ENCODE measurements around the gene TMEM255B.

DNA sequence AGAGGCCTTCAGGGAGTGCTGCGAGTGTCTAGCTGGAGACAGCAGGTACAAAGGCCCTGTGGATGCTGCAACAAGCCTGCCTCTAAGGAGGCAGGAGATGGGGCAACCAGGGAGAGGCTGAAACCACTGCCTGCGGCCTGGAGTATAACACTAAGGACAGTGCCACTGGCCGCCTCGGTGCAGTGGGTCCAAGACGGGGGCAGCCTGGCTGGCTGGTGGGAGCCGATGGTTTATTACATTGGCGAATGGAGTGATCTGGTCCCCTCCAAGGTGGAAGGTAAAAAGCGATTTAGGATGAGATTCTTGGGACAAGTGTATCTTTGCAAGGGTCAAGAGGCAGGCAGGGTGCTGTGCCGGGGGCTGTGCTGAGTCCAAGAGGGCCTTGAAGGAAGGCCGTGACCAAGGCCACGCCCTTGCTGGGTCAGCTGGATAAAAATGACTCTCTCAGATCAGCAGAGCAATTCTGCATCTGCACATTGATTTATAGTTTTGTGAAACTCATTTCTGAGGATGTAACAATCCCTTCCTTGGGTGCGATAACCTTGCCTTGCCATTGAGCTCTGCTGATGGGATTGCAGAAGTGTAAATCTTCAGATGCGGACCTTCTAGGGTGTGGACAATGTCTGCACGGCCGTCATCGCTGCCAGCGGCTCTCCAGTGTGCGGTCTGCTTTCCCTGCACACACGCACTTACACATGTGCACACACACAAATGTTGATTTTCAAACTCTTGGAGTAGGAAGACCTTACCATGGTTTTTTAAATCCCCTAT is 6.0 kb downstream of the TMEM255B start:
- TF ChIP-seq FOSL1 (IDR thresholded peaks at IDR 0.05; ENCODE audit: low read depth), result no peak
- no peak for TF ChIP-seq EZH2 (IDR thresholded peaks at IDR 0.05)
- TF ChIP-seq EZH2phosphoT487 (IDR thresholded peaks at IDR 0.05; ENCODE audit: borderline replicate concordance), result no peak
- TF ChIP-seq CTCF (IDR thresholded peaks at IDR 0.05 in 2 of 3, conservative IDR thresholded peaks at IDR 0.05 in 1 of 3; ENCODE audit: borderline replicate concordance in 1 of 3, insufficient read depth in 1 of 3, low read depth in 2 of 3, low read length in 2 of 3), result no peak
- no peak for TF ChIP-seq POLR2A (IDR thresholded peaks at IDR 0.05; ENCODE audit: borderline replicate concordance, extremely low read depth, insufficient read depth, insufficient read length)
- TF ChIP-seq, protein P1, sequence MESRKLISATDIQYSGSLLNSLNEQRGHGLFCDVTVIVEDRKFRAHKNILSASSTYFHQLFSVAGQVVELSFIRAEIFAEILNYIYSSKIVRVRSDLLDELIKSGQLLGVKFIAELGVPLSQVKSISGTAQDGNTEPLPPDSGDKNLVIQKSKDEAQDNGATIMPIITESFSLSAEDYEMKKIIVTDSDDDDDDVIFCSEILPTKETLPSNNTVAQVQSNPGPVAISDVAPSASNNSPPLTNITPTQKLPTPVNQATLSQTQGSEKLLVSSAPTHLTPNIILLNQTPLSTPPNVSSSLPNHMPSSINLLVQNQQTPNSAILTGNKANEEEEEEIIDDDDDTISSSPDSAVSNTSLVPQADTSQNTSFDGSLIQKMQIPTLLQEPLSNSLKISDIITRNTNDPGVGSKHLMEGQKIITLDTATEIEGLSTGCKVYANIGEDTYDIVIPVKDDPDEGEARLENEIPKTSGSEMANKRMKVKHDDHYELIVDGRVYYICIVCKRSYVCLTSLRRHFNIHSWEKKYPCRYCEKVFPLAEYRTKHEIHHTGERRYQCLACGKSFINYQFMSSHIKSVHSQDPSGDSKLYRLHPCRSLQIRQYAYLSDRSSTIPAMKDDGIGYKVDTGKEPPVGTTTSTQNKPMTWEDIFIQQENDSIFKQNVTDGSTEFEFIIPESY (IDR thresholded peaks at IDR 0.05; ENCODE audit: extremely low read depth, insufficient replicate concordance, low read length), result no peak
- no peak for TF ChIP-seq TCF7L2 (IDR thresholded peaks at IDR 0.05; ENCODE audit: borderline replicate concordance, extremely low read depth, insufficient read depth, insufficient read length)
- TF ChIP-seq, protein P2, sequence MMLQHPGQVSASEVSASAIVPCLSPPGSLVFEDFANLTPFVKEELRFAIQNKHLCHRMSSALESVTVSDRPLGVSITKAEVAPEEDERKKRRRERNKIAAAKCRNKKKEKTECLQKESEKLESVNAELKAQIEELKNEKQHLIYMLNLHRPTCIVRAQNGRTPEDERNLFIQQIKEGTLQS (IDR thresholded peaks at IDR 0.05), result no peak
- TF ChIP-seq POLR2AphosphoS5 (IDR thresholded peaks at IDR 0.05; ENCODE audit: low read depth, low read length), result no peak
- TF ChIP-seq, protein P3, sequence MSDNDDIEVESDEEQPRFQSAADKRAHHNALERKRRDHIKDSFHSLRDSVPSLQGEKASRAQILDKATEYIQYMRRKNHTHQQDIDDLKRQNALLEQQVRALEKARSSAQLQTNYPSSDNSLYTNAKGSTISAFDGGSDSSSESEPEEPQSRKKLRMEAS (IDR thresholded peaks at IDR 0.05), result no peak
- no peak for TF ChIP-seq CEBPB (IDR thresholded peaks at IDR 0.05; ENCODE audit: low read depth)
- no peak for TF ChIP-seq SP1 (IDR thresholded peaks at IDR 0.05; ENCODE audit: low read depth)
